GM21529 (cell line): ENCODE results near the gene BCCIP.

Experiments
- ATAC-seq: cut with Tn5 transposase; IDR thresholded peaks from one replicate; pipeline ENCODE4 v1.9.1; 2021; ENCODE audit not compliant: unreplicated experiment

BCCIP gene

GRCh38 chr10:125822878-125823662 lies at the start of gene BCCIP, which contains the start of gene UROS:
Gene BCCIP (plus strand): TSS chr10:125823546. CDS start chr10:125823558, 12 bp downstream.
Gene UROS (minus strand): TSS chr10:125823258. CDS start chr10:125816499, 6,759 bp downstream.
- peak; percentile 77 for ATAC-seq

DNA sequence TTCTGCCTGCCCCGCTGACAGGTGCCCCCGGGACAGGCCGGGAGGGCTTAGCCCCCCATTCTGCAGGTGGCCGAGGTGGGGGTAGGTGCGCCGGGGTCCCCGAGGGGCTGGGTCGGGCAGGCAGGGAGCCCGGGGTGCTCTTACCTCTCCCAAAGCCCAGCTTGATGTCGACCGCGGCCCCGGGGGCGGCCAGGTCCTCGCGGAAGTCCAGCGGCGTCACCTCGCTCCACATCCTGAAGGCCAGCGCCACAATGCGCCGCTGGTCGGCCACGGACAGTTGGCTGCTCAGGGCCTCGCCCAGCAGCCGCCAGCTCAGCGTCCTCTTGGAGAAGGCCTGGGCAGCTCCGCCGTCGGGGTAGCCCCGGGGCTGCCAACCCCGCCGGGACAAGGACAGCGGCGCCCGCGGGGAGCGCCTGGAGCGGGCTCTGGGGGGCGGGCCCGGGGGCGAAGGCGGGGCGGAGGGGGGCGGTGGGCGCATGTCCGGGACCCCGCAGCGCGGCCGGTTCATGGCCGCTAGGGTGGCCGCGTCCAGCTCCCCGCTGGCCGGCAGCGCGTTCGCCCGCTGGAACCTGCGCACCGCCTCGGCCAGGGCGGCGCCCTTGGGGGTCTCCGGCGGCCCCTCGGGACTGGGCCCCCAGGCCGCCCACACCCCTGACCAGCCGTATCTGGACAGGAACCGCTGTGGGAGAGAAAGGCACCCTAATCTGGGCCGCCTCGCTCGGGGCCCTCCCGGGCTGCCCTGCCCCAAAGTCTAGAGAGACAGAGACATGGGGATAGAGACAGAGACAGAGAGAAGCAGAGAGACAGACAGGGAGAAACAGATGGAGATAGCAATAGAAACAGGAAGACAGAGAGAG lies 49.4 kb upstream of the BCCIP start:
- ATAC-seq, result no peak

DNA sequence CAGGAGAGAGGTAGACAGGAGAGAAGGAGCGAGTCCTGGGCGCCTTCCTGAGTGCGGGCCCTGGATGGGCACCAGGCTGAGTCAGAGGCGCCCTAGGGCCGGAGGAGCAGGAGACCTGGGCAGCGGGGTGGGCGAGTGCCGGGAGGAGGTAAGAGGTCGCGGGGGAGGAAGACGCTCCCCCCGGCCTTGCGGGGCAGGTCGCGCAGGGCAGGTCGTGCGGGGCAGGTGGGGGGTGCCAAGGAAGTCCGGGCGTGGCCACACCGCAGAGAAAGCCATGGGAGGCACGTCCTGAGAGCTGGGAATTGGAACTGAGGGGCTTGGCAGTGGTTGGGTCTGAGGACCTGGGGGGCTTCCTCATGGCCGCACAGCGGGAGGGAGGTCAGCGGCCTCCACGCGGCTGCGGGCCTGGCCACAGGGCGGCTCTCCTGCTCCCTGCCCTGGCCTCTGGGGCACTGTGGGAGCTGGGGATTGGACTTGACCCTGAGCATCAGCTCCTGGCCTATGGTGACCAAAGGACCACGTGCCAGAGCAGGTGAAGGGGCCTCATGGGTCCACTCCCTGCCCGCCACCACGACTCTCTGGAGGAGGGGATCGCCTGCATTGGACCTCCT lies 48.7 kb upstream of the BCCIP start:
- no peak for ATAC-seq

GRCh38 chr10:125775491-125776106 lies 47.7 kb upstream of the BCCIP start, which contains the start of gene MMP21:
Gene MMP21 (minus strand): TSS chr10:125775821. CDS start chr10:125775821, 0 bp downstream.
- ATAC-seq, result no peak

GRCh38 chr10:125777806-125778205 lies 45.5 kb upstream of the BCCIP start:
- ATAC-seq, result no peak

DNA sequence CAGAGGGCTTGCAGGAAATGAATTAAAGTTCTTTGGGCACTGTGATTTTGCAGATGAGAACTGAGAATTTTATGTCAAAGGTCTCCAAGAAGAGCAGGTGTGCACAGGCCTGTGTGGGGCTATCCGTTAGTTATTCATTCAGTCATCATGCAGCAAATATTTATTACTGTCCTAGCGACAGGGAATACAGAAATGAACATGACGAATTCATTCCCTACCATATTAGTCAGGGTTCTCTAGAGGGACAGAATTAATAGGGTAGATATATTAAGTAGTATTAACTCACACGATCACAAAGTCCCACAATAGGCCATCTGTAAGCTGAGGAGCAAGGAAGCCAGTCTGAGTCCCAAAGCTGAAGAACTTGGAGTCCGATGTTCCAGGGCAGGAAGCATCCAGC lies 44.8 kb upstream of the BCCIP start:
- no peak for ATAC-seq

DNA sequence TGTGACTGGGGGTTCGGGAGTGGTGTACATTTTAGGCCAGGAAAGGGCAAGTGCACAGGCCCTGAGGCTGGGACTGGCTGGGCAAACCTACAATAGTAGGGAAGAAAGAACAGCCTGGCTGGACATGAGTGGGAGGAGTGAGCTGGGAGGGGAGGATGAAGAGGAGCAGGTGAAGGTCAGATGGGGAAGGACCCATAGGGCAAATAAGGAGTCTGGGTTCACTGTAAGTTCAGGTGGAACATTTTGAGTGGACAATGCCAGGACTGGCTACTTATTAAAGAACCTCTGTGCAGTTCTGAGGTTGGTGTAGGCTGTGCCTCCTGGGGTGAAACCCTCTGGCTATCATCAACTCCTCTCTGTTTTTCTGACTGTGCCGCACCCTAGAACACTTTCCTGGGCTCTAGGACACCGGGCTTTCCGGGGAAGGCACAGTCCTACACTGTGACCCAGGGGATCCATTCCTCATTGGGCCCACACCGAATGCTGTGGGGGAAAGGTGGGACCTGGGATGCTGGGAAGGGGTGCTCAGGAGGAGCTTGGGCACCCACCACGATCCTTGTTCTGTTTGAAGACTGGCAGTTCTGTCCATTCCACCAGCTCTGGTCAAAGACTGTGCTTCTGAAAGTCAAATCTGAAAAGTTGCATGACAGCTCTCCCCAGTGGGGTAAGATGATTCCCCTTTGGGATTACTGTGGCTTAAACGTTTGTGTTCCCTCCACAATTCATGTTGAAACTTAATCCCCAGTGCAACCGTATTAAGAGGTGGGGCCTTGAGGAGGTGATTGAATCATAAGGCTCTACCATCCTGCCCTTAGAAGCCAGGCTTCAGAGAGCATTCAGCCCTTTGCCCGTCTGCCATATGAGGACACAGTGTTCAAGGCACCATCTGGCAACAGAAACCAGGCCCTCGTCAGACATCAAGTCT lies 43.7 kb upstream of the BCCIP start:
- ATAC-seq, result no peak

DNA sequence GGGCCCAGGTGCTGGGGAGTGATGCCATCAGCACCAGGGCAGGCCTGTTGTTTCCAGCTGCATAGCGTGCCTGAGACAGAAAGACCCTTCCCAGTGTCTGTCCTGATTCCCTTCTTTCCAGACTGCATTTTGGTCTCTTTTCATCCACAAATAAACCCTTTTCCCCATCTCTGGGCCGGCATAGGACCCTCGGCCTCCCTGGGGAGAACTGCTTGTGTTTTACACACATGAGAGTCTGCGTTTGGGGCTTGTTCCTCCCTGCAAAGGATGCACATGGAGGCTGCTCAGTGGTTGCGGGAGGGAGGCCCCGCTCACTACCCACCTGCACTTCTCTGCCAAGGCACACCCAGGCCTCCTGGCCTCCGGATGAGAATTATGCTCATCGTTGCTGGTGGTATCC lies 42.0 kb upstream of the BCCIP start:
- no peak for ATAC-seq

- no peak for ATAC-seq
Observed at GRCh38 chr10:125782054-125782453, 41.3 kb upstream of the BCCIP start.

DNA sequence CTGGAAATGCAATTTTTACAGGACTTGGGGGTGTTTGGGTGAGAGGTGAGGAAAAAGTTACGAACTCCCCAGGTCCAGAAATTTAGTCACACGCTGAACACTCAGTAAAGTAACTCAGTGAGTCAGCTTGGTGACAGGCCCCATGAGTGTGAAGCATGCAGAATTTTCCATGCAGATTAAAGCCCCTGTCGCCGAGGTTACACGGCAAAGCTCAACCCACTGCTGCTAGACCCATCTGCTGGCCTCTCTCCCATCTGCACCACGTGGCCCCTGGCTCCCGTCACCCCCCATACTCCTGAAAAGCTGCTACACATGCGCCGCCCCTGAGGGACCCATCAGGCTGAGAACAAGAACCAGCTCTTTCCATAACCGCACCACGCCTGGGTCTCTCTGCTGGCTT lies 40.7 kb upstream of the BCCIP start:
- ATAC-seq, result no peak

- no peak for ATAC-seq
Observed at GRCh38 chr10:125783408-125783807, 39.9 kb upstream of the BCCIP start.

DNA sequence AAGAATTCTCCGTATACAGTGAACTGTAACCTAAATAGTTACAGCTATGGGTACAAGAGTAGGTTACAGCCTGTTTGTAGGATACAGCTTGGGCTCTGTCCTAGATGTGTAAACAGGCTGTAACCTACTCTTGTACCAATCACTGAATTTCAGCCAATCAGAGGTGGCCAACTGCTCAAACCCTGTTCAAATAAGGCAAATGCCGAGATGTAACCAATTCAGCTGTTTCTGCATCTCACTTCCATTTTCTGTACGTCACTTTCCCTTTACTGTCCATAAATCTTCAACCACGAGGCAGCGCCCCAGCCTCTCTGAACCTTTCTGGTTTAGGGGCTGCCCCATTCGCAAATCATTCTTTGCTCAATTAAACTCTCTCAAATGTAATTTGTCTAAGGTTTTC lies 39.4 kb upstream of the BCCIP start:
- ATAC-seq, result peak; percentile 83

DNA sequence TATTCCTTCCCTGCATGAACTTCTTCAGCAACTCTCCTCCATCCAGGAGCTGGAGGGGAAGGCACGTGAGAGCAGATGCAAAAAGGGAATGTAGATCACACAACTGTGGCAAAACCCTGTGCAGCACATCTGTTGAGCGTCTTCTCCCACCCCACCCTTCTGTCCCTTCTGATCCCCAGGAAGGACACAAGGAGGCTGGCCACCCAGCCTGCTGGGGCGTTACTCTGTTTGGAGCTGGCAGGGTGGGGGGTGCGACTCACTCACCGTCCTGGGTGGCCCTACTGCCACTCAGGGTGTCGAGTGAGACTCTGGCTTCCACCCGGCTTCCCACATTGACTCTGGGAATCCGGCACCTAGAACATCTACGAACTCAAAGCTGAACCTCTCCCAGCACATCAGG lies 37.6 kb upstream of the BCCIP start:
- ATAC-seq, result no peak

DNA sequence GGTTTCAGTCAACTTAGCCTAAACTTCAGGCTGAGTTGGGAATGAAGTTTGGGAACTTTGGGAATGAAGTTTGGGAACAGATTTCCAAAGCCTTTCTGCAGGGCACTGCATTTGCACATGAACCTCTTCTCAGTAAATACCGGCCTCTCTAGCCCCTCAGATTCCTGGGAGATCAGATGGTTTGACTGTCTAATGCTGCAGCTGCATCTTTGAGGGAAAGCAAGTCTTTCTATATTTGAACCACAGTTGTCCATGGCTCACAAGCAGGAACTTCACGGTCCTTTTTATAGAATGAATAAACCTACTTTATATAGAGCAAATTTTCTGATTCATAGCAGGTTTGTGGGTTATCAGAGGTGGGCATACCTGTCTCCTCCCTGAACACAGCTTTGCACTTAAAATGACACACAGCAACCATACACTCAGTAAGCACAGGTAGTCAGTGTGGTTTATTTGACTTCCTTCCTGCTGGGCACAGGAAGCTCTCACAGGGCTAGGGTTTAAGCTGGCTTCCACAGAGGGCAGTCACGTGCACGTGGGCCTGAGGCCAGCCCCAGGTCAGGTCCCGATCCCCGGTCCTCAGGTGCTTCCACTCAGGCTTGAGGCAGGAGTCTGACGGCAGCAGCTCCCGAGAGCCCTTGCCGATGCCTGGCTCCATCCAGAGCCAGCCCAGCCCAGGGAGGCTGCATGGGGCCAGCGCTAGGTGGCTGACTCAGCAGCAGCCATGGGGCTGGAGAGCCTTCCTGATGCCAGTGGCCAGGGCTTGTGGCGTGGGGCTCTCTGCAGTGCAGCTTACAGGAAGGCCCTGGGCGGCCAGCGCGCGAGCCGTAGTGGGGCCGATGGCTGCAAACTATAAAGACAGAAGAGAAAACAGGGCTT lies 35.0 kb upstream of the BCCIP start:
- no peak for ATAC-seq

GRCh38 chr10:125792342-125793300 lies 30.7 kb upstream of the BCCIP start:
- ATAC-seq, result no peak

GRCh38 chr10:125795128-125795527 lies 28.2 kb upstream of the BCCIP start:
- no peak for ATAC-seq

GRCh38 chr10:125795637-125796190 lies 27.6 kb upstream of the BCCIP start:
- no peak for ATAC-seq

- ATAC-seq, result no peak
Observed at GRCh38 chr10:125797424-125797823, 25.9 kb upstream of the BCCIP start.
